K562 (cell line): ENCODE measurements around the gene USP7. TPM values are rescaled to one million over a fixed set of nuclear protein-coding genes. Genes with fewer than 3 reads are reported as not detected.

ENCODE experiments used
- ATAC-seq: fragments of 200-7000 bp; cut with Tn5 transposase; 3 replicates; pipeline ENCODE4 v1.9.1; 2020; ENCODE audit warnings: moderate library complexity
- BruUV-seq: library from RNA; stranded (reverse); fragments of 400-500 nt; replicated peaks from 2 replicates; lab custom pipeline; 2021; lab: Mats Ljungman, UMichigan
- CTCF ChIA-PET: fragments of 300-600 bp; formaldehyde crosslinking; extraction: SDS; loops from one replicate; lab custom pipeline; 2021; ENCODE audit warnings: low intra/inter-chr PET ratio; lab: Yijun Ruan, JAX
- POLR2A ChIA-PET: fragments of 300-600, 350-650 bp; sonication (Branson Sonifier 250); formaldehyde crosslinking; extraction: SDS; loops from one replicate; lab custom pipeline; 2021; ENCODE audit warnings: antibody characterized with exemption, inconsistent platforms; lab: Yijun Ruan, JAX
- DNase-seq, 4 experiments: peaks; one replicate each; pipeline versions ENCODE4 v3.0.0 to v3.0.0-alpha.2; 2011 to 2018; ENCODE audit warnings: low spot score in 3 of 4, mixed read lengths in 3 of 4; ENCODE audit errors: extremely low read depth in 1 of 4
- FAIRE-seq: peaks from 2 replicates; lab custom pipeline; 2011; peaks lifted over from hg19 to GRCh38; lab: Jason Lieb, UNC
- H2AFZ ChIP-seq: 2 replicates; pipeline ENCODE4 v1.6.0; 2011; ENCODE audit warnings: low read depth, low read length, control low read depth, inconsistent platforms
- H3K27ac ChIP-seq: fragments of 200-600 bp; 3 replicates; pipeline ENCODE4 v1.8.0; 2011; ENCODE audit warnings: low read depth, mild to moderate bottlenecking, control low read depth, inconsistent platforms, low read length, moderate library complexity, mixed read lengths; ENCODE audit errors: extremely low read depth
- H3K27me3 ChIP-seq, 2 experiments: fragments of 300-600 bp in 1 of 2; 2 replicates in 1 of 2; 3 replicates in 1 of 2; pipeline versions ENCODE4 v1.6.0 to v1.8.0; 2011; ENCODE audit warnings: inconsistent platforms in 2 of 2, low read length in 2 of 2, mild to moderate bottlenecking in 1 of 2, mixed read lengths in 1 of 2, moderate library complexity in 1 of 2; ENCODE audit not compliant: control insufficient read depth in 2 of 2, insufficient read depth in 2 of 2
- H3K36me3 ChIP-seq: fragments of 300-600 bp; 3 replicates; pipeline ENCODE4 v1.8.0; 2011; ENCODE audit warnings: mild to moderate bottlenecking, low read length, inconsistent platforms; ENCODE audit not compliant: control insufficient read depth, insufficient read depth
- H3K4me1 ChIP-seq, 2 experiments: fragments of 200-600 bp in 1 of 2; replicated peaks in 1 of 2; 2 replicates in 1 of 2; 3 replicates in 1 of 2; pipeline versions ENCODE4 v1.5.1 to v1.8.0; 2011; ENCODE audit warnings: inconsistent platforms in 2 of 2, low read length in 2 of 2, mild to moderate bottlenecking in 1 of 2, mixed read lengths in 1 of 2, moderate library complexity in 1 of 2; ENCODE audit not compliant: control insufficient read depth in 2 of 2, insufficient read depth in 2 of 2
- H3K4me2 ChIP-seq: 2 replicates; pipeline ENCODE4 v1.6.1; 2011; ENCODE audit warnings: low read length, control low read depth, inconsistent platforms, mixed read lengths; ENCODE audit not compliant: insufficient read depth
- H3K4me3 ChIP-seq: fragments of 200-600 bp; sonication (generic), shearing (Covaris generic); 2 replicates; pipeline ENCODE4 v1.5.1; 2016; ENCODE audit warnings: control low read depth, inconsistent platforms
- H3K79me2 ChIP-seq: fragments of 200-600 bp; 3 replicates; pipeline ENCODE4 v1.8.0; 2011; ENCODE audit warnings: low read length, inconsistent platforms; ENCODE audit not compliant: control insufficient read depth, insufficient read depth
- H3K9ac ChIP-seq, 2 experiments: 2 replicates each; pipeline versions ENCODE4 v1.6.0 to v1.6.1; 2011; ENCODE audit warnings: low read depth in 2 of 2, low read length in 2 of 2, control low read depth in 1 of 2, inconsistent platforms in 1 of 2, mild to moderate bottlenecking in 1 of 2, mixed read lengths in 1 of 2; ENCODE audit not compliant: insufficient read depth in 1 of 2
- H3K9me1 ChIP-seq: one replicate; pipeline ENCODE4 v1.6.0; 2011; ENCODE audit warnings: inconsistent platforms, mild to moderate bottlenecking, low read length, moderate library complexity; ENCODE audit not compliant: control insufficient read depth, insufficient read depth
- H3K9me3 ChIP-seq: replicated peaks from 2 replicates; pipeline ENCODE4 v1.5.1; 2011; ENCODE audit warnings: low read depth, low read length, inconsistent platforms; ENCODE audit not compliant: control insufficient read depth, insufficient read depth
- H4K20me1 ChIP-seq: replicated peaks from 2 replicates; pipeline ENCODE4 v1.6.1; 2011; ENCODE audit warnings: low read length, inconsistent platforms, mixed read lengths; ENCODE audit not compliant: control insufficient read depth, insufficient read depth
- CREB1 ChIP-seq, 2 experiments: sonication (generic) in 1 of 2; formaldehyde crosslinking in 1 of 2; IDR thresholded peaks; 2 replicates each; pipeline versions ENCODE4 v1.6.1 to v1.8.0; 2012 to 2022; ENCODE audit warnings: inconsistent platforms in 1 of 2, mild to moderate bottlenecking in 1 of 2, missing genetic modification reagents in 1 of 2, moderate library complexity in 1 of 2
- POLR2G ChIP-seq: fragments of 200-400 bp; formaldehyde crosslinking; IDR thresholded peaks from 2 replicates; pipeline ENCODE4 v1.6.1; 2017; ENCODE audit warnings: low read depth, mild to moderate bottlenecking, antibody characterized with exemption, low read length, moderate library complexity
- RBM22 ChIP-seq: fragments of 200-400 bp; formaldehyde crosslinking; IDR thresholded peaks from 2 replicates; pipeline ENCODE4 v1.6.1; 2018; ENCODE audit warnings: low read length, low read depth; ENCODE audit not compliant: poor library complexity, severe bottlenecking
- SIN3B ChIP-seq: fragments of 450-650 bp; IDR thresholded peaks from 2 replicates; pipeline ENCODE4 v1.6.1; 2017; ENCODE audit warnings: low read depth, mild to moderate bottlenecking, moderate library complexity
- SLC30A9 ChIP-seq: fragments of 250-450 bp; sonication (Bioruptor Pico); IDR thresholded peaks from 2 replicates; pipeline ENCODE4 v1.8.0; 2022; ENCODE audit warnings: mild to moderate bottlenecking, moderate library complexity
- TAF15 ChIP-seq: fragments of 200-400 bp; formaldehyde crosslinking; IDR thresholded peaks from 2 replicates; pipeline ENCODE4 v1.6.1; 2017; ENCODE audit warnings: mild to moderate bottlenecking, low read depth, low read length, moderate library complexity
- WGBS: fragments of 100-300 bp; shearing (Covaris generic); methylation state at CpG from one replicate; pipeline ENCODE4 v1.1.6; 2016; ENCODE audit warnings: low coverage, mixed read lengths; ENCODE audit not compliant: insufficient coverage; ENCODE audit errors: missing lambda C conversion rate; 5-methylcytosine and 5-hydroxymethylcytosine counted together
- in situ Hi-C: fragments of 300-500 bp; cut with MboI; formaldehyde crosslinking; loops from 4 replicates; pipeline ENCODE4 v1.15.0; 2018; ENCODE audit warnings: inconsistent platforms, mixed read lengths
- intact Hi-C: fragments of 100-400 bp; cut with micrococcal nuclease; formaldehyde crosslinking; loops from 2 replicates; pipeline ENCODE4 v1.14.2; 2022
- polyA plus RNA-seq, 8 experiments: library from polyadenylated mRNA; depleted of rRNA in 4 of 8; stranded (reverse) in 5 of 8; unstranded in 3 of 8; fragments of >200 nt; fragmentation: Nextera tagmentation in 2 of 8; fragmentation: Illumina TruSeq in 1 of 8; extraction: Ambion mirVana in 2 of 8; extraction: Trizol in 1 of 8; gene quantifications; 2 replicates each; pipeline versions ENCODE4 v1.2.1 to v1.2.3, GENCODE V29; 2011 to 2014; ENCODE audit warnings: inconsistent platforms in 1 of 8, missing spikeins in 1 of 8
- total RNA-seq, 7 experiments: library from RNA; depleted of rRNA in 6 of 7; stranded (reverse); fragments of >200 nt in 6 of 7; fragmentation: Illumina TruSeq in 2 of 7; extraction: Trizol in 2 of 7; gene quantifications; 2 replicates each; pipeline versions ENCODE4 v1.2.1 to v1.2.3, GENCODE V29; 2011 to 2021; ENCODE audit warnings: low replicate concordance in 1 of 7
- TF ChIP-seq, protein P1 (sequence below): sonication (generic); formaldehyde crosslinking; IDR thresholded peaks from 2 replicates; pipeline ENCODE4 v1.8.1; 2023; ENCODE audit warnings: mild to moderate bottlenecking, missing genetic modification reagents

The USP7 gene
- total and polyA plus RNA-seq, 9 of the 15 experiments (the other 6 are each of a cell fraction or from before 2014, with no cell fraction given) = 17.1 to 145 (median 57.9) TPM

DNA sequence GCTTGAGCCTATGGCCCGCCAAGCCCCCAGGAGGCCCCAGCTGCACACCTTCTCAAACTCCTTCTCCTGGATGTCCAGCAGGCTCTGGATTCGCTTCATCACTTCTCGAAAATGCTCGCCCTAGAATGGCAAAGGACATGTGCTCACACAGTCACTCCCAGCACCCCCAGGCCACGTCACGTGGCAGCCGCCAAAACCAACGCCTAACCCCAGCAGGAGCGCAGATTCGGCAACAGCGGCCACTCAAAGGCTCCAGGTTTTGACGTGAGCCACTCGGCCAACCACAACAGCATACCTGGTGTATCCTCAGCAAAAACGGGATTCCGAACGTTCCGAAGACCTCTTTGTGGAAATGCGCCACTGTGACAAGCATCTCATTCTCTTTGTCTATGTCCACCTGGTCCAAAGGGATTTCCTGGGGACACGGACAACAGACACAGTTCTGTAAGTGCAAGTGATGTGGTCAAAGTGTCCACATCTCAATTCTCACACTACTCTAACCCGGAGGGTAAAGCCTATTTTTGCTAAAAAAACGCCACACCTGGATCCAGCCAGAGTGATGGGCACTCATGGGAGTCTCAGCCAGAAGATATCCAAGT, 68.9 kb downstream of the USP7 start:
- TF ChIP-seq SLC30A9 (CRISPR knock-in tag) (no peak), CREB1 (IDR thresholded peaks at IDR 0.05) (no peak), CREB1 (CRISPR knock-in tag; IDR thresholded peaks at IDR 0.05) (no peak), RBM22 (peak; percentile 71), TAF15 (no peak), POLR2G (0 out of 2 replicates have a peak, but pooled peaks have one; percentile 30), SIN3B (no peak)
- TF ChIP-seq, protein P1, sequence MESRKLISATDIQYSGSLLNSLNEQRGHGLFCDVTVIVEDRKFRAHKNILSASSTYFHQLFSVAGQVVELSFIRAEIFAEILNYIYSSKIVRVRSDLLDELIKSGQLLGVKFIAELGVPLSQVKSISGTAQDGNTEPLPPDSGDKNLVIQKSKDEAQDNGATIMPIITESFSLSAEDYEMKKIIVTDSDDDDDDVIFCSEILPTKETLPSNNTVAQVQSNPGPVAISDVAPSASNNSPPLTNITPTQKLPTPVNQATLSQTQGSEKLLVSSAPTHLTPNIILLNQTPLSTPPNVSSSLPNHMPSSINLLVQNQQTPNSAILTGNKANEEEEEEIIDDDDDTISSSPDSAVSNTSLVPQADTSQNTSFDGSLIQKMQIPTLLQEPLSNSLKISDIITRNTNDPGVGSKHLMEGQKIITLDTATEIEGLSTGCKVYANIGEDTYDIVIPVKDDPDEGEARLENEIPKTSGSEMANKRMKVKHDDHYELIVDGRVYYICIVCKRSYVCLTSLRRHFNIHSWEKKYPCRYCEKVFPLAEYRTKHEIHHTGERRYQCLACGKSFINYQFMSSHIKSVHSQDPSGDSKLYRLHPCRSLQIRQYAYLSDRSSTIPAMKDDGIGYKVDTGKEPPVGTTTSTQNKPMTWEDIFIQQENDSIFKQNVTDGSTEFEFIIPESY = 0 out of 2 replicates have a peak, but pooled peaks have one; percentile 19
- H3K9me3 ChIP-seq = no peaks in the 10 kb centered on the region
- no peaks in the 10 kb centered on the region for H3K27me3 ChIP-seq
- H3K79me2 ChIP-seq = no peaks in the 10 kb centered on the region
- ChIA-PET CTCF (no interaction called here), POLR2A (interaction anchor here (0.6 kb wide), 1 partner anchor 50 kb away, joined by 4 read pairs; no protein-coding TSS in a partner anchor)
- intact Hi-C loops (no loop called here), in situ Hi-C loops (no loop called here)
- H2AFZ ChIP-seq = no peak overlapping the region
- FAIRE-seq = no peak
- 96% methylated on average over 18 of the region's 21 CpGs for WGBS
- no peak overlapping the region for H3K9ac ChIP-seq
- H3K27ac ChIP-seq = no peak overlapping the region
- no TSS peak for BruUV-seq
- DNase-seq = no peak
- no peak overlapping the region for H3K4me3 ChIP-seq
- peaks cover 5% of the 10 kb centered on the region; the same call in 1 of the 2 replicates for H4K20me1 ChIP-seq
- peaks cover 0 to 6% of the 10 kb centered on the region in 2 experiments; a peak in 2 of 5 replicates for H3K4me1 ChIP-seq
- ATAC-seq = no peak
- no peak overlapping the region for H3K4me2 ChIP-seq
- no peaks in the 10 kb centered on the region for H3K9me1 ChIP-seq
- peaks cover 97% of the 10 kb centered on the region for H3K36me3 ChIP-seq
